Adrenal gland (tissue), 5 donors: Measurements from ENCODE around the gene TIGD3.

ENCODE experiments used
- CTCF ChIP-seq, 6 experiments: fragments of 450-650 bp in 4 of 6; fragments of 200-600 bp in 2 of 6; sonication (generic) in 1 of 6; IDR thresholded peaks; 1 replicate in 5 of 6; 2 replicates in 1 of 6; pipeline versions ENCODE4 v1.5.1 to v1.8.0; 2016 to 2021; ENCODE audit warnings: antibody characterized with exemption in 6 of 6, mild to moderate bottlenecking in 2 of 6, moderate library complexity in 1 of 6
- POLR2A ChIP-seq, 2 donors: fragments of 450-650 bp; IDR thresholded peaks; one replicate each; pipeline ENCODE4 v1.6.1; 2017; ENCODE audit warnings: antibody characterized with exemption in 2 of 2, mild to moderate bottlenecking in 2 of 2, moderate library complexity in 1 of 2
- donor health status: DM: no; HTN: no; CAD: no.

GRCh38 chr11:65321076-65321475 lies 33.5 kb upstream of the TIGD3 start:
- no peak for TF ChIP-seq CTCF (IDR thresholded peaks at IDR 0.05)
- no peak for TF ChIP-seq POLR2A (IDR thresholded peaks at IDR 0.05)
